Hematopoietic multipotent progenitor cell (in vitro differentiated cells): ENCODE data around the gene NRBF2. TPM values are rescaled to one million over a fixed set of nuclear protein-coding genes. Genes with fewer than 3 reads are reported as not detected.
"Not testable (repeated sequence)": the region's sequence is repeated elsewhere in the genome, so short reads cannot be mapped to it uniquely, and the experiment has no call there.

Experiments
- DNase-seq, 3 donors: peaks; one replicate each; pipeline ENCODE4 v3.0.0-alpha.2; 2011 to 2015; ENCODE audit warnings: low read depth in 2 of 3, low spot score in 2 of 3
- total RNA-seq: library from RNA; depleted of rRNA; stranded (reverse); fragments of >200 nt; gene quantifications from one replicate; pipeline ENCODE4 v1.2.3, GENCODE V29; 2012

Gene NRBF2
- total RNA-seq, 1 donor = 5.4 TPM

DNA sequence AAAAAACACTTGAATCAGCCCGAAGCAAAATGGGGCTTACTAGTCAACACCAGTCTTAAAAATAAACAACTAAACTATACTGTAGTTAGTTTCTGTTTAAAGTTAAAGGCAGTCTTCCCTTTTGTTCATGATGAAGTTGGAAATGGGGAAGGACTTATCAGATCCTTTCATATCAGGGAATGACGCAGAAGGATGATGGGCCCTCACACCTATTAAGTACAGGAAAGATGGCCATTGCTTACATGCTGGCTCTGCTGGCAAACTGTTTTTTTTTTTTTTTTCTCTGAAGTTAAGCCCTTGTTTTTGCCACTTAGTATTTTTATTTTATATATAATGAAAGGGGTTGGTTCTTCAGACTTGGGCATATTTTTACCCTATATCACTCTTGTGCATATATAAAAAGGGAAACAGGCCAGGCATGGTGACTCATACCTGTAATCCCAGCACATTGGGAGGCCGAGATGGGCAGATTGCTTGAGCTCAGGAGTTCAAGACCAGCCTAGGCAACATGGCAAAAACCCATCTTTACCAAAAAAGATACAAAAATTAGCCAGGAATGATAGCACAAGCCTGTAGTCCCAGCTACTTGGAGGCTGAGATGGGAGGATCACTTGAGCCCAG is 16.6 kb upstream of the NRBF2 start:
- no peak for DNase-seq

DNA sequence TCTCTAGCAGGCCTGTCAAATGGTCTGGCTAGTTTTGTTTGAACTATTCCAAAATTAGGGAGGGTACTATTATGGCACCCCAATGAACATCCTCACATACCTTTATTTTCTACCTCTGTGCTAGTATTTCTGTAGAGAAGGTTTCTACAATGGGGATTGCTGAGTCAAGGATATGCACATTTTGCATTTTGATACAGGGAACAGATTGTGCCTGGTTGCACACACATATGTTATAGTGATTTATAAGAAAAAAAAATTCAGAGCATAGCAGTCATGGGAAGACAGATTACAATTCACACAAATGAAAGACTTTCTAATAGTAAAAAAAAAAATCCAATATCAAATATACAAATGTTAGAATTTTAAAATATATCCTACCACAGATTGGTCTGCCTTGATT is 14.1 kb upstream of the NRBF2 start:
- DNase-seq = no peak

DNA sequence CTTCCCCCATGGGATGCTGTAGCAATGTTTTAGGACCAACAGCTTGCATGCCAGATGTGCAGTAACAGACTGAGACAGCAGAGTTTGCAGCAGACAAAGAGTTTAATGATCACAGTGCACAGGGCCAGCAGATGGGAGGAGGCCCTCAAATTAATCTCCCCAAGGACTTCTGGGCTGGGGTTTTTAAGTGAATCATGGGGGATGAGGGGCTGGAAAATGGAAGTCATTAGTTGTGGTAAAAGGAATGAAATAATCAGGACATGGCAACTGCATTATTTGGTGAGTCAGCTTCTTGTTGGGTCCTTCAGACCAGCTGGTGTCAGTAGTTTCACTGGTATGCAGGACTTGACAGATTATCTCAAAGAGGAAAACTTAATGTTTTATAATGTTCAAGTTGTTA is 12.6 kb upstream of the NRBF2 start:
- DNase-seq = no peak

DNA sequence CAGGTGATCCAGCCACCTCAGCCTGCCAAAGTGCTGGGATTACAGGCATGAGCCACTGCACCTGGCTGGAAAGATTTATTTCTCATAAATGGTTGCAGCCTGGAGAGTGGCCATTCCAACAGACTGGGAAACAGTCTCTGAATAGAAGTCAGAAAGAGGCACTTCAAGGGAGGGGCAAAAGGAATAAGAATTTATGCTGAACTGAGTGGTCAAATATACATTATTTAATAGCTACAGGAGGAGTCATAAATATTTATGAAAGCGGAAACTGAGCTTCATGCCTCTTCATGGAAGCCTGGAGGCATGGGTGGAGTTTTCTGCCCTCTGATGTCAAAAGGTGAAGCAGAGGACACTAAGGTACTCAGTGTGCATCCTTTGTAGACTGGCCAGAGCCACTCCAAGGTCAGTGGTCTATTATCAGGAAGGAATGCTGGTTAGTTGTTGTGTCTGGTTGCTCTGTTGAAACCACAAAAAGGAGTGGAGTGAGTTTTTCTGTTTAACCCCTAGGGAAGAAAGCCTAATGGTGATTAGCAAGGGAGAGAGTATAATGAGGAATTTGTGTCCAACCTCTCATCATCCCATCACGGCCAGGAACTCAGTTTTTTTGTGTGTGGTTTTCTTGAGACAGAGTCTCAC is 9.3 kb upstream of the NRBF2 start:
- DNase-seq = no peak

DNA sequence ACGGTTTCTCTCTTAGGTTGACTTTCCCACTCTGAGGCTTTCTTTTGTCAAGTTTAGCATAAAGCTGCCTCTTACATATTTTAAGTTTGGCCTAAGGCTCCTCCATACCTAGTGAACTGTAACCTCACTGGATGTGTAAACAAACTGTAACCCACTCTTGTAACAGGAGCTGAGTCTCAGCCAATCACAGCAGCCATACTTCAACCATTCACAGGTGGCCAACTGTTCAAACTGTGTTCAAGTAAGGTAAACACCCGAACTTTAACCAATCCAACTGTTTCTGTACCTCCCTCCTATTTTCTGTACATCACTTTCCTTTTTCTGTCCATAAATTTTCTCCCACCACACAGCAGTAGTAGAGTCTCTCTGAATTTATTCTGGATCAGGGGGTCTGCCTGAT is 7.7 kb upstream of the NRBF2 start:
- DNase-seq = no peak

DNA sequence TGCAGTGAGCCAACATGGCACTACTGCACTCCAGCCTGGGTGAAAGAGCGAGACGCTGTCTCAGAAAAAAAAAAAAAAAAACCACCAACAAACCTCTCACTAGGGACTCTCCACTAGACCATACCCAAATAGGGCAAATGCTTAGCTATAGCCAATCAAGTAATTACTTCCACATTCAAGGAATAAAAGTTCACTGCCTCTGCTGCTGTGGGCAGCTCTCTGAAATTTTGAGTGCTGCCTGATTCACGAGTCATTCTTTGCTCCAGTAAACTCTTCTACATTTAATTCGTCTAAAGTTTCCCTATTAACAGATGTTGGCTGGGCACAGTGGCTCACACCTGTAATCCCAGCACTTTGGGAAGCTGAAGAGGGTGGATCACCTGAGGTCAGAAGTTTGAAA is 4.7 kb upstream of the NRBF2 start:
- no peak for DNase-seq

DNA sequence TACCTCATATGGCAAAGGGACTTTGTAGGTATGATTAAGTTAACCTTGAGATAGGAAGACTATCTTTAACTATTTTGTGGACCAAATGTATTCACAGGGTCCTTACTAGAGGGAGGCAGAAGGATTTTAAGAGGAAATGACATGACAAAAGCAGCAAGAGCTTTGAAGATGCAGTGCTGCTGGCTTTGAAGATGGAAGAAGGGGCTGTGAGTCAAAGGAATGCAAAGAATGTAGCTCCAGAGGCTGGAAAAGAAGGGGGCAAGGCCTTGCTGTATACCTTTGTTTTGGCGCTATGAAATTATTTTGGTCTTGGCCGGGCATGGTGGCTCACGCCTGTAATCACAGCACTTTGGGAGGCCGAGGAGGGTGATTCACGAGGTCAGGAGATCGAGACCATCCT is 3.2 kb upstream of the NRBF2 start:
- no peak for DNase-seq

DNA sequence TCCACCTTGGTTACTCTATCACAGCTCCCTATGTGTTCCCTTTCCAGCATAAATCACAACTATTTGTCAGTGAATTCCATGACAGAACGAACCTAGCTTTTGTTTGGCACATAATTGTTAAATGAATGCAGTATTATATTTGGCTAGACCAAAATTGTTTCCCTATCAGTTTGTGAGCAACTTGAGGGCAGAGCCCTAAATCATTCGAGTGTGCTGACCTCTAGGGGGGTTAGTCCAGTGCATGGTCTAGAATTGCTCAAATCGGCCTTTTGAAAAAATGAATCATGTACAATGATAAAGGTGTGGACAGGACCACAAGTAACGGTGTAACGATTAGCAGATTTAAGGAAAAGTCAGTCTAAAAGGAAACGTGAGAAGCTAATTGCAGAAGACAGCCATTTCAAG is 475 bp upstream of the NRBF2 start:
- no peak for DNase-seq

DNA sequence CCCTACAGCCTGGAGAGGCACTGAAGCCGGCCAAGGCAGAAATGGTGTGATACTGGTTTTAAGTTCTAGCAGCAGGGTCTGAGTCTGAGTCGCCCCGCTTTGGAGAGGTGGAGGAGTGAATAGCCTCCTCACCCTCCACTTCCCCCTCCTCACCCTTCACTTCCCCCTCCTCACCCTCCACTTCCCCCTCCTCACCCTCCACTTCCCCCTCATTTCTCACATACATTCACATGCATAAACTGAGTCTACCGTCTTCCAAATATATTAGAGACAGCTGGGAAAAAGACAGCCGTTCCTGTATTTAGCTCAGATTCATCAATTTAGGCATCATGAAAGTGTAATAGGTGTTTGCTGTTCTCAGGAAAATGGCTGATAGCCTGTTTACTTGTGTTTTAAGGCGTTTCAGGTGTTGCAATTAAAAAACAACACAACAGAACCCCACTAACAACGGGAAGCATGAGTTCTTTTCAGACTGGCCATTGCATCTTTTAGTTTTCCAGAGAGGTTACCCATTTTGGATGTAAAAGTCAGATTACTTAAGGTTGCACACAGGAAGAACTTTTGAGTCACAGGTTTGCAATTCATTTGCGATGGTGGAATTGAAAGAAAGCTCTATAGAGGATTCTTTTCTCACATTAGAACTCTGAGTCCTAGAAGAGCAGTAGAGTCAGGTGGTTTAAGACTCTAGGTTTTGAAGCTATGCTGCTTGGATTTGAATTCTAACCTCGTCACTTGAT is 861 bp downstream of the NRBF2 start:
- DNase-seq = no peak

DNA sequence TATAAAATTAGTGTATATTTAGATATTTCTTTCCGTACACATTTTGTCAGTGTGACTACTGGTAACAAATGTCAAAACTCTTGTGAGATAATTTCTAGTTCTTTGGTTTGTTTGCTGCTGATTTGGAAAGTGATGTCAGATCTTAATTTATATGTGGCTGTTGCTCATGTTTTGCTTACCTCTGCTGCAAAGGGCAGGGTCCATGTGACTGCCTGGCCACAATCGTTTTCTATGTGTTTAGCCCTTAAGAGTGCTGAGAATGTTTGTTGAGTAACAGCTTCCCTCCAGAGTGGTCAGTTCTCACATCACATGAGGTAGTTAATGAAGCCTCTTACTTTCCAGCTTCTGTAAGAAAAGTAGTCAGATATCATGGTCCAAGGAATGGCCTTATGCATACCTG is 4.2 kb downstream of the NRBF2 start:
- DNase-seq = no peak

DNA sequence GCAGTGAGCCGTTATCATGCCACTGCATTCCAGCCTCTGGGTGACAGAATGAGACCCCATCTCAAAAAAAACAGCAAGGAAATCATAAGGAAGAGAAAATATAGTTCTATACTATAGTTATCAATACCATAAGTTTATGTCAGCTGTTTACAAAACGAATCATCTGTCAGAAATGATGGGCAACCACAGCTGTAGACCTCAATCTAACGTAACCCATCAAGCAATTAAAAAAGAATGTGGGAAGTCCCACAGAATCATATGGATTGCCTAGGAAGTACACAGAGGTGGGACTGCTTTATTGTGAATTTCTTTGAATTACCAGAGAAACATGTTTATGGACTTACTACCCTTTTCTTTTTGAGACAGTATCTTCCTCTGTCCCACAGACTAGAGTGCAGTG is 6.9 kb downstream of the NRBF2 start:
- no peak for DNase-seq

DNA sequence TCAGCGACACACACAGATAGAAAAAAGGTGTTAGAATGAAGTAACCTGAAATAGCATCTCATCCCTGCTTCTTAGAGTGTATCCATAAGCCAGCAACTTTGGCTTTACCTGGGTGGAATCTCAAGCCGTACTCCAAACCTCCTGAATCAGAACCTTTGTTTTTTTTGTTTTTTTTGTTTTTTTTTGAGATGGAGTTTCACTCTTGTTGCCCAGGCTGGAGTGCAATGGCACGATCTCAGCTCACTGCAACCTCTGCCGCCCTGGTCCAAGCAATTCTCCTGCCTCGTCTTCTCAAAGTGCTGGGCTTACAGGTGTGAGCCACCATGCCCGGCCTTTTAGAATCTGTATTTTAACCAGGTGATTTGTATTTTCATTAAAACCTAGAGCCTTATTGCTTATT is 9.0 kb downstream of the NRBF2 start:
- DNase-seq = no peak

DNA sequence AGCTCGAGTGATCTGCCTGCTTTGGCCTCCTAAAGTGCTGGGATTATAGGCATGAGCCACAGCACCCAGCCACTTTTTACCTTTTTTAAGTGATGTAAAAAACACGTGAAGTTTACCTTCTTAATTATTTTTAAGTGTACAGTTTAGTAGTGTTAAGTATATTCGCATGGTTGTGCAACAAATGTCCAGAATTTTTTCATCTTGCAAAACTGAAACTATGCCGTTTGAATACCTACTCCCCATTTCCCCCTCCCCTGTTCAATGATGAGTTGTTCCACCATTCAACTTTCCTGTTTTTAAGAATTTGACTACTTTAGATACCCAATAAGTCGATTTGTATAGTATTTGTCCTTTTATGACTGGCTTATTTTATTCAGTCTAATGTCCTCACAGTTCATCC is 10.9 kb downstream of the NRBF2 start:
- DNase-seq = no peak

DNA sequence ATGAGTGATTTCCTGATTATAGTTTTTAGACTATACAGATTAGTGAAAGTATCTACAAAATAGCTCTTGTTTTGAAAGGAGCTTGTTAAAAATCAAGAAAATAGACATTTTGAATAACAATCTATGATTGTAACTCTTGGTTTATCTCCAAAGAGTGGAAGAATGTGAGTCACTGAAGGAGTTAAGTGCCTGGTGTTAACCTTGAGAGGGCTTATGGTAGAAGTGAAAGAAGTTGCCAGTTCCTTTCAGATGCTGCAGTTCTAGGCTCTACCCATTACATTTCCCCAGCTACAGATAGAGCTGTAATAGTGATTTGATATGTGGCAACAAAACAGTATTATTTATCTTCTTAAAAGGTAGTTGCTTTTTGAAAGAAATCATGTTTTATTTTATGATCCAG is 12.7 kb downstream of the NRBF2 start:
- no peak for DNase-seq

DNA sequence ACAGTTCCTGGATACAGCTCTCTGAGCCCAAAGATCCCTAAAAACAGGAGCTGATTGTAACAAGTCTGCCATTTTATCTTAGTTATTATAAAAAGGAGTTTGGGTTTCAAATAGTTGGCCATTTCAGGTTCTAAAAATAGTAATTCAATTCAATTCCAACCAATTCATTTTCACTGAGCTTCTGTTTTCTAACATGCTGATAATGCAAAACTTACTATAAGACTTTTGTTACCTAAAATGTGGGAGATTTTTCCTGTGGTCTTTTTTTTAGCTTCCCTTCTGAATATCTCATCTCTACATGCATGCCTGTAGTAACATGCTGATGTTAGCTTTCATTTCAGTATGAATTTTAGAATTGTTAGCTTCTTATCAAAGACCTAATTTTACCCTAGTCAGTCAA is 13.4 kb downstream of the NRBF2 start:
- no peak for DNase-seq

DNA sequence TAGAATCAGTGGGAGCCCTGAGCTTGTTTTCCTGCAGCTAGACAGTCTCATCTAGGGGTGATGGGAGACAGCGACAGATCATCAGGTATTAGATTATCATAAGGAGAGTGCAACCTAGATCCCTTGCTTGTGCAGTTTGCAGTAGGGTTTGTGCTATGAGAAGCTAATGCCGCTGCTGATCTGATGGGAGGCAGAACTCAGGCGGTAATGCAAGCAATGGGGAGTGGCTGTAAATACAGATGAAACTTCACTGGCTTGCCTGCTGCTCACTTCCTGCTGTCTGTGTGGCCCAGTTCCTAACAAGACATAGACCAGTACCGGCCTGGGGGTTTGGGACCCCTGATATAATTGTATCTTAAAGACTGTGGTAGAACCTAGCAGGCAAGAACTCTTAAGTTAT is 17.6 kb downstream of the NRBF2 start:
- DNase-seq = no peak

DNA sequence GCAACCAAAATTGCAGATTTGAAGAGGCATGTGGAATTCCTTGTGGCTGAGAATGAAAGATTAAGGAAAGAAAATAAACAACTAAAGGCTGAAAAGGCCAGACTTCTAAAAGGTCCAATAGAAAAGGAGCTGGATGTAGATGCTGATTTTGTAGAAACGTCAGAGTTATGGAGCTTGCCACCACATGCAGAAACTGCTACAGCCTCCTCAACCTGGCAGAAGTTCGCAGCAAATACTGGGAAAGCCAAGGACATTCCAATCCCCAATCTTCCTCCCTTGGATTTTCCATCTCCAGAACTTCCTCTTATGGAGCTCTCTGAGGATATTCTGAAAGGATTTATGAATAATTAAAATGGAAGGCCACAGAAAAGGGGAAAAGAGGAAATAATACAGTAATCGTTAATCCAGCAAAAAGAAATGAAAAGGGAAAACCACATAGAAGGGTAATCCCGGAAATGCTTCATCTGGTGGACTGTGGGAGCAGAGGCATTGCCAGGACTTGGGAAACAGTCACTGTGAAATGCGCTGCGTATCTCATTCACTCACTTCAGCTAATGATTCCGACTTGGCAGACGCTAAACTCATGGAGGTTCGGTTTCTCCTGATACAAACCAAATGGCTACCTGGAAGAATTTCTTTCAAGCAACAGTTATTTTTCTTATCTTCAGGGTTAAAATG is 20.9 kb downstream of the NRBF2 start:
- DNase-seq = not testable (repeated sequence)

DNA sequence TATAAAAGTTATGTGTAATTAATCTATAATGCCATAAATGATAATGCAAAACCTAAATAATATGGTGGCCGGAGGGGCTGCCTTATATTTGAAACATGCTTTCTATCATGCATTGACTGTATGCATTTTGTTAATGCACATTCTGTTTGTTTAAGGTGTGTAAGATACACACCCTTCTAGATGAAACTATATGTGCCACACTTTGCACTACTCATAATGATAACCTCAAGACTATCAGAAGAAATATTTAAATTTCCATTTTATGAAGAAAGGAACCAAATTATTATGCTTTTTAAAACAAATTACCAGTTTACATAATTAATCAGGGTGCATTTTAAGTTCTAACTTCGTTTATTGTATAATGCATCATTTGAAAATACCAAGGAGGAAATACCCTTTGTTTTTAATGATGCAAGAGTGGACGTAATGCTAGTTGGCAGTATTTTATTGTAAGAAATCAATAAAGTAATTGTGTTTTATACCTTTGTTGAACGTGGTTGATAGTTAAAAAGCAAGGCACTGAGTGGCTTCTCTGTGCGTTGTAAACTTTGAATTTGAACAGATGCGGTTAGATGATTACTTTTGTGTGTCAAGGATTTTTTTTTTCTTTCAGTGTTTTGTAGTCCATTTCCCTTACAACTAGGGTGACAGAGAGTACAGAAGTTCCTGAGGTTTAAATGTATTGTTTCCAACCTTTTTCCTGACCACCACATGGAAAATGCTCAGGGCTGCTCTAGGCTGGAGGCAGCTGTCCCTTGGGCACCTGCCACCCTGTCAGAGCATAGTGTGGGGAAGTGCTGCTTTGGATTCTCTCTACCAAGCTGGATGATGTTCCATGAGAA is 21.6 kb downstream of the NRBF2 start:
- DNase-seq = no peak

DNA sequence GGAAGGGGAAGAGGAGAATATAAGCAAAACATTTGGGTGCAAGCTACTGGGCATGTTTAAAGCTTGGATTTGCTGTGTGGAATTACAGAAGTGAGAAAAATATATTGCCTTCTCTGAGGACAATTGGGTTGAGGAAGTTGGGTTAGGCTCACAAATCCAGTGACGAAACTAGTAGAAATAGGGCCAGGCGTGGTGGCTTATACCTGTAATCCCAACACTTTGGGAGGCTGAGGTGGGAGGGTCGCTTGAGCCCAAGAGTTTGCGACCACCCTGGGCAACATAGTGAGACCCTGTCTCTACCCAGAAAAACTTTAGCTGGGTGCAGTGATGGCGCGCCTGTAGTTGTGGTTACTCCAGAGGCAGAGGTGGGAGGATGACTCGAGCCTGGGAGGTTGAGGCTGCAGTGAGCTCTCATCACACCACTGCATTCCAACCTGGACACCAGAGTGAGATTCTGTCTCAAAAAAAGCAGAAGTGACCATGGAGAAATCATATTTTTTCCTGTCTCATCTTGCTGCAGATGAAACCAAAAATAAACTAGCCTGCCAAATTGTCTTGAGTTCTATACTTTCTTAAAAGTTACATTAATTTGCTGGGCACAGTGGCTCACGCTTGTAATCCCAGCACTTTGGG is 22.4 kb downstream of the NRBF2 start:
- DNase-seq = no peak

DNA sequence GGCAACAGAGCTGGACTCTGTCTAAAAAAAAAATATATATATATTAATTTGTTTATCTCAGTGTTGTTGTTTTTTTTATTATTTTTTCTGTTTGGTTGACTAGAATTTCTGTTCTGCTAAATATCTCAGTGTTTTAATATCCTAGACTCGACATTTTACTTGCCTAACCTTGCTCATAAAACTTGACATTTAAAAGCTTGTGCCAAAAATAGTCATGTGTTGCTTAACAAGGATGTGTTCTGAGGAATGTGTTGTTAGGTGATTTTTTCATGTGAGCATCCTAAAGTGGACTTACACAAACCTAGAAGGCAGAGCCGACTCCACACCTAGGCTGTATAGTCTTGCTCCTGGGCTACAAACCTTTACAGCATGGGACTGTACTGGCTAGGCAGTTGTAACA is 23.1 kb downstream of the NRBF2 start:
- no peak for DNase-seq
